Smooth muscle cell (in vitro differentiated cells): ENCODE results near the gene EEF1A2. TPM values are rescaled to one million over a fixed set of nuclear protein-coding genes. Genes with fewer than 3 reads are reported as not detected.

Source experiments
- DNase-seq: peaks from one replicate; lab custom pipeline; 2025; ENCODE audit not compliant: unreplicated experiment; lab: John Stamatoyannopoulos, UW
- H2AFZ ChIP-seq: fragments of 200-600 bp; sonication (generic); 2 replicates; pipeline ENCODE4 v1.6.0; 2016; ENCODE audit warnings: antibody characterized with exemption, low read depth, mild to moderate bottlenecking
- H3F3A ChIP-seq: fragments of 200-600 bp; sonication (generic); 2 replicates; pipeline ENCODE4 v1.6.0; 2017; ENCODE audit warnings: antibody characterized with exemption, low read depth
- H3K27ac ChIP-seq: fragments of 200-600 bp; sonication (generic); 2 replicates; pipeline ENCODE4 v1.5.1; 2016; ENCODE audit warnings: low read depth, mild to moderate bottlenecking
- H3K27me3 ChIP-seq: fragments of 200-600 bp; sonication (generic); 2 replicates; pipeline ENCODE4 v1.6.1; 2016; ENCODE audit warnings: low read depth, mild to moderate bottlenecking
- H3K36me3 ChIP-seq: fragments of 200-600 bp; sonication (generic); 2 replicates; pipeline ENCODE4 v1.5.1; 2016; ENCODE audit warnings: low read depth
- H3K4me1 ChIP-seq: fragments of 200-600 bp; sonication (generic); 2 replicates; pipeline ENCODE4 v1.5.1; 2016; ENCODE audit warnings: low read depth
- H3K4me2 ChIP-seq: fragments of 200-600 bp; sonication (generic); 2 replicates; pipeline ENCODE4 v1.6.0; 2016; ENCODE audit warnings: mild to moderate bottlenecking
- H3K4me3 ChIP-seq: fragments of 200-600 bp; sonication (generic); 2 replicates; pipeline ENCODE4 v1.5.1; 2016; ENCODE audit warnings: mild to moderate bottlenecking
- H3K79me2 ChIP-seq: fragments of 200-600 bp; sonication (generic); 2 replicates; pipeline ENCODE4 v1.6.0; 2016; ENCODE audit warnings: low read depth, mild to moderate bottlenecking
- H3K9ac ChIP-seq: fragments of 200-600 bp; sonication (generic); 2 replicates; pipeline ENCODE4 v1.6.0; 2016; ENCODE audit warnings: low read depth
- H3K9me3 ChIP-seq: fragments of 200-600 bp; sonication (generic); replicated peaks from 2 replicates; pipeline ENCODE4 v1.5.1; 2016; ENCODE audit warnings: low read depth
- H4K20me1 ChIP-seq: fragments of 200-600 bp; sonication (generic); 2 replicates; pipeline ENCODE4 v1.6.0; 2016; ENCODE audit warnings: low read depth
- CTCF ChIP-seq: fragments of 200-600 bp; sonication (generic); IDR thresholded peaks from 2 replicates; pipeline ENCODE4 v1.5.1; 2017; ENCODE audit warnings: borderline replicate concordance, mild to moderate bottlenecking, antibody characterized with exemption; ENCODE audit not compliant: insufficient read depth, poor library complexity, severe bottlenecking
- WGBS: methylation state at CpG from one replicate; pipeline ENCODE4 v1.1.7; 2016; ENCODE audit warnings: low lambda C conversion rate; 5-methylcytosine and 5-hydroxymethylcytosine counted together
- polyA plus RNA-seq: library from polyadenylated mRNA; unstranded; fragments of >200 nt; fragmentation: Nextera tagmentation; extraction: Ambion mirVana; gene quantifications from 2 replicates; pipeline ENCODE4 v1.2.1, GENCODE V29; 2016
- total RNA-seq: library from RNA; depleted of rRNA; stranded (reverse); fragments of >200 nt; gene quantifications from 2 replicates; pipeline ENCODE4 v1.2.3, GENCODE V29; 2014

The EEF1A2 gene
- total and polyA plus RNA-seq, 2 experiments from 2014 or later = 2.1 to 5.1 TPM

- Histone ChIP-seq H3K9ac (no peak overlapping the region), H4K20me1 (peaks cover 5% of the 10 kb centered on the region), H2AFZ (no peak overlapping the region), H3K36me3 (no peaks in the 10 kb centered on the region), H3K9me3 (no peaks in the 10 kb centered on the region), H3K4me3 (no peak overlapping the region), H3K4me2 (no peak overlapping the region), H3K27ac (no peak overlapping the region), H3K27me3 (no peaks in the 10 kb centered on the region), H3K79me2 (no peaks in the 10 kb centered on the region), H3F3A (no peaks in the 10 kb centered on the region), H3K4me1 (no peaks in the 10 kb centered on the region)
- WGBS = 91% methylated on average over 27 of the region's 27 CpGs
- TF ChIP-seq CTCF = no peak
- DNase-seq = no peak
Measured at GRCh38 chr20:63531686-63532448, 33.0 kb upstream of the EEF1A2 start.

- no peak overlapping the region for H2AFZ ChIP-seq
- no peaks in the 10 kb centered on the region for H3K27me3 ChIP-seq
- no peaks in the 10 kb centered on the region for H3K4me1 ChIP-seq
- H3K4me3 ChIP-seq = no peak overlapping the region
- H3K79me2 ChIP-seq = no peaks in the 10 kb centered on the region
- H4K20me1 ChIP-seq = peaks cover 5% of the 10 kb centered on the region
- TF ChIP-seq CTCF = no peak
- 92% methylated on average over 14 of the region's 14 CpGs for WGBS
- no peaks in the 10 kb centered on the region for H3K36me3 ChIP-seq
- H3K4me2 ChIP-seq = no peak overlapping the region
- no peak overlapping the region for H3K9ac ChIP-seq
- no peak overlapping the region for H3K27ac ChIP-seq
- H3K9me3 ChIP-seq = no peaks in the 10 kb centered on the region
- no peak for DNase-seq
- no peaks in the 10 kb centered on the region for H3F3A ChIP-seq
Measured at GRCh38 chr20:63530788-63531160, 31.9 kb upstream of the EEF1A2 start.

- no peak overlapping the region for H3K27ac ChIP-seq
- H3F3A ChIP-seq = no peaks in the 10 kb centered on the region
- TF ChIP-seq CTCF = no peak
- no peak overlapping the region for H3K4me3 ChIP-seq
- H3K9ac ChIP-seq = no peak overlapping the region
- H3K9me3 ChIP-seq = no peaks in the 10 kb centered on the region
- H2AFZ ChIP-seq = no peak overlapping the region
- no peaks in the 10 kb centered on the region for H3K36me3 ChIP-seq
- no peaks in the 10 kb centered on the region for H3K27me3 ChIP-seq
- no peak overlapping the region for H3K4me2 ChIP-seq
- H3K79me2 ChIP-seq = no peaks in the 10 kb centered on the region
- peaks cover 8% of the 10 kb centered on the region for H4K20me1 ChIP-seq
- no peak for DNase-seq
- H3K4me1 ChIP-seq = no peaks in the 10 kb centered on the region
- whole genome bisulfite sequencing = 91% methylated on average over 39 of the region's 39 CpGs
Measured at GRCh38 chr20:63529861-63530787, 31.2 kb upstream of the EEF1A2 start.
